ENCODE results near the gene PHF20. TPM values are rescaled to one million over a fixed set of nuclear protein-coding genes. Genes with fewer than 3 reads are reported as not detected.
"Not testable (repeated sequence)": the region's sequence is repeated elsewhere in the genome, so short reads cannot be mapped to it uniquely, and the experiment has no call there.

The PHF20 gene
- 35.2 and 44.3 TPM in 2 replicates for polyA plus RNA-seq (2014; cell fraction: cytosol; rRNA removed)
- 37.9 and 84.0 TPM in 2 replicates for polyA plus RNA-seq (2014; cell fraction: nucleus; rRNA removed)

GRCh38 chr20:35771689-35772562 lies at the start of gene PHF20:
Gene PHF20 (plus strand): TSS chr20:35772015. CDS start chr20:35801523, 29,508 bp downstream.
- peak; percentile 96 for DNase-seq (ENCODE audit: low spot score)

DNA sequence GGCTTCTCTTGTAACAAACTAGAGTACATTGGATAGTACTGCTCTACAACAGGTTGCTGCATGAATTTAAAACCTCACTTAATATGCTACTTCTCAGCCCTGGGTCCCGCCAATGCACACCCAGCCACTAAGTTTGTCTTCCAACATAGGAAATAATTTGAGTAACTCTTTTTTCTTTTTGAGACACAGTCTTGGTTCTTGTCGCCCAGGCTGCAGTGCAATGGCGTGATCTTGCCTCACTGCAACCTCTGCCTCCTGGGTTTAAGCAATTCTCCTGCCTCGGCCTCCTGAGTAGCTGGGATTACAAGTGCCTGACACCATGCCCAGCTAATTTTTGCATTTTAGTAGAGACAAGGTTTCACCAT lies 48.6 kb upstream of the PHF20 start:
- not testable (repeated sequence) for DNase-seq (ENCODE audit: low spot score)

GRCh38 chr20:35723652-35724320 lies 48.0 kb upstream of the PHF20 start:
- not testable (repeated sequence) for DNase-seq (ENCODE audit: low spot score)

GRCh38 chr20:35724321-35725230 lies 47.2 kb upstream of the PHF20 start:
- DNase-seq (ENCODE audit: low spot score), result no peak

- no peak for DNase-seq (ENCODE audit: low spot score)
Observed at GRCh38 chr20:35726842-35727711, 44.7 kb upstream of the PHF20 start.

GRCh38 chr20:35729283-35729807 lies 42.5 kb upstream of the PHF20 start:
- DNase-seq (ENCODE audit: low spot score), result no peak

- no peak for DNase-seq (ENCODE audit: low spot score)
Observed at GRCh38 chr20:35729836-35730582, 41.8 kb upstream of the PHF20 start.

DNA sequence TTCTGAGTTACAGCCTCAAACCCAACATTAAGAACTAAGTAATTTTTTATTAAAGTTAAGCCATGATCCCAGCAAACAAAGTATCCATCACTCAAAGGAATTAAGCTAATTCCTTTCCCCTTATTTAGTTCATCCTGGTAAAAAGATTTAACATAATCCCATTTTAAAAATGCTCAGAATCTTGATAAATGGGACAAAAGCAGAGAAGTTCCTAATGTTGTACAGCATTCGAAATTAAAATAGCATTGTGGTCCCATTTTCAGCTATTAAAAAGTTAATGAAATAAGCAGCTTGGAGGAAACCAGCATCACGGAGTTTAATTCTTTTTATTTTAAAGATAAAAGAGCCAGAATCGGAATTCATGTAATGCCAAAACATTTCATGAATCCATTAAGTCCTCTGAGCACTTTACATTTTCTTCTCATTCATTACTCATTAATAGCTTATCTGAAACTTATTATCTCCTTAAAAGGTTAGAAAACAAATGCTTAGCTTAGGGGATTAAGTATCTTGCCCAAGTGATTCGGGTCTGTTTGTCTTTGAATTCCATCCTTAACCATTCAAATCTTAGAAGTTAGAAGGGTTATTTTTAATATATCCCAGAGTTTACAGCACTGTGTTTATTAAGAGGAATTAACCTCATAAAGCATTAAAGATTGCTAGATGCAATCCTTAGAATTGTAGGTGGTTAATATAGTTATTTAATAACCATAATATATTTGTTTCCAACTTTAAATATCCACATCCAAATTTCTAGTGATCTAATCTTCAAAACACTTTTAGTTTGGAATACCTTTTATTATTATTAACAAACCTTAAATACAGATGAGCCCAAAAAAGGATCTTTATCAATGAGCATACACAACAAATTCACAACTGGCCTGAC lies 41.0 kb upstream of the PHF20 start:
- no peak for DNase-seq (ENCODE audit: low spot score)

DNA sequence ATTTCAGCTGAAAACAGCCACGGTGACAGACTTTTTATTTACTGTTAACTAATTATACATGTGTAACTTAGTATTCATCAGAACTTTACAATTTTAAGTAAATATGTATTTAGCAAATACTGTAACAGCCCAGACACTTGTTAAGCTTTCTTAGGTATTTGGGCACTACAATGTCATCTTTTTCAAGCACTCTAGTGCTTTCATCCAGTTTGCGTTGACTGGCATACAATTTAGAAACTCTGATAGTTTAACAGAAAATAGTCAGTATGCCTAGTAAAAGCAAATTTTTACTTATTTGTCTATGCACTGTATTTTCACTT lies 40.4 kb upstream of the PHF20 start:
- no peak for DNase-seq (ENCODE audit: low spot score)

DNA sequence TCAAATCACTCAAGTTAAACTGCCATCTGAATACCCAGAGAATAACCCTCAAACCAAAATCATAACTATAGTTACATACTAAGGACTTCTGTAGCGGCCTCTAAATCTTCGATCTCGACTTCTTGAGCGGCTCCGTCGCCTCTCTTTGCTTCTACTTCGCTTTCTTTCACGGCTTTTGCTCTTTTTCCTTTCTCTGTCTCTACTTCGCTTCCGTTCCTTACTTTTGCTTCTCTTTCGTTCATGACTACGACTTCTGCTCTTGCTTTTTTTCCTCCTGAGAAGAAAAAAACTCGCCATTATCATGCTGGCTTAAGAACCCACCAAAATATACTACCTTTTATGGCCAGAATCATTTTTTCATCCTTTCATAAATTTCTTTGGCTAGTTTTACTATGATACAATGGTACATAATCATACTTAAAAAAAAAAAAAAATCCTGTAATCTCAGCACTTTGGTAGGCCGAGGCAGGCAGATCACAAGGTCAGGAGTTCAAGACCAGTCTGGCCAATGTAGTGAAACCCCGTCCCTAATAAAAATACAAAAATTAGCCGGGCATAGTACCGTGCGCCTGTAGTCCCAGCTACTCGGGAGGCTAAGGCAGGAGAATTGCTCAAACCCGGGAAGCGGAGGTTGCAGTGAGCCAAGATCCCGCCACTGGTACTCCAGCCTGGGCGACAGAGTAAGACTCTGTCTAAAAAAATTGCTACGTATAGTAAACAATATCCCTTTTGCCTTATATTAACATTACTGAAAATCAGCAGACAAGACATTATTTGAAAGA lies 39.8 kb upstream of the PHF20 start:
- no peak for DNase-seq (ENCODE audit: low spot score)

GRCh38 chr20:35732644-35732982 lies 39.2 kb upstream of the PHF20 start:
- no peak for DNase-seq (ENCODE audit: low spot score)

- no peak for DNase-seq (ENCODE audit: low spot score)
Observed at GRCh38 chr20:35734374-35734773, 37.4 kb upstream of the PHF20 start.

DNA sequence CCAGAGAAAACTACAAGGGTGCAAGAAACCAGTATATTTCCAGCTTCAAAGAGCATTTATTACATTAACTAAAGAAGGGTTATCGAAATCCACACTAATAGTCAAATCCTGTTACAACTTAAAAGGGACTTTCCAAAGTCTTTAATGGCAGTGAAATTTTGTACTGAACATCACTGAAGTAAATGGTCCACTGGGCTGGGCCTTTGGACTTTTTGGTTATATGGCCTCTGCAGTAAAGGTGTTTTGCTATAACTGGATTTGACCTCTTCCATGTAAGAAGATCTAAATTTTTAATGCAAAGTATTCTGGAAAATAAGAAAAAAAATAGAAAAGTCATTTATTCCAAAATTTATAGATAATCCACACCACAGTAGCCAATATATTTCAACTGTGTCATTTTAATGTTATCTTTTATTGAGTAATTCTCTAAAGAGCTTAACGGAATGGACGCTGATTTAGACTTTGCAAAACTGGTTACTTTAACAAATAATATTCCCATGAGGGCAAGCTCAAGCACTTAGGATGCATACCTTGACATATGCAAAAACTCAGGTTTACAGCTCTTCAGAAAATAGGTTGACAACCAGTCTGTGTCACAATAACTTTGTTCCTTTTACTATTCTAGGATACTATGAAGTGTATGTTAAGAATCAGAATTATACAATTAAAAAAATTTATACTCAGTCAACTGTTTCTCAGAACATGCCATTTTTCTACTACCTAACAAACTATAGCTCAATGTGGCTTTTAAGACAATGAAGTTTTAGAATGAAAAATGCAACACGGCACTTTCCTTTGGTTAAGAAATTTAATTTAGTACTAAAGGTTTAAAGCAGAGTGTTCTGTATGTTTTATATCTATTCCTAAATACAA lies 36.8 kb upstream of the PHF20 start:
- DNase-seq (ENCODE audit: low spot score), result no peak

- DNase-seq (ENCODE audit: low spot score), result no peak
Observed at GRCh38 chr20:35735826-35736470, 35.9 kb upstream of the PHF20 start.

DNA sequence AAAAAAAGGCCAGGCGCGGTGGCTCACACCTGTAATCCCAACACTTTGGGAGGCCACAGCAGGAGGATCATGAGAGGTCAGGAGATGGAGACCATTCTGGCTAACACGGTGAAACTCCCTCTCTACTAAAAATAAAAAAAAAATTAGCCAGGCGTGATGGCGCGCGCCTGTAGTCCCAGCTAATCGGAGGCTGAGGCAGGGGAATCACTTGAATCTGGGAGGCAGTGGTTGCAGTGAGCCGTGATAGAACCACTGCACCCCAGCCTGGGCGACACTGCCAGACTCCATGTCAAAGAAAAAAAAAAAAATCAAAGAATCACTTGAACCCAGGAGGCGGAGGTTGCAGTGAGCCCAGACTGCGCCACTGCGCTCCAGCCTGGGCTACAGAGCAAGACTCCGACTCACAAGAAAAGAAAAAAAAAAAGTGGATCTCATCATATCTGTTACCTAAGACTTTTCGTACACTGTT lies 33.9 kb upstream of the PHF20 start:
- DNase-seq (ENCODE audit: low spot score), result no peak

DNA sequence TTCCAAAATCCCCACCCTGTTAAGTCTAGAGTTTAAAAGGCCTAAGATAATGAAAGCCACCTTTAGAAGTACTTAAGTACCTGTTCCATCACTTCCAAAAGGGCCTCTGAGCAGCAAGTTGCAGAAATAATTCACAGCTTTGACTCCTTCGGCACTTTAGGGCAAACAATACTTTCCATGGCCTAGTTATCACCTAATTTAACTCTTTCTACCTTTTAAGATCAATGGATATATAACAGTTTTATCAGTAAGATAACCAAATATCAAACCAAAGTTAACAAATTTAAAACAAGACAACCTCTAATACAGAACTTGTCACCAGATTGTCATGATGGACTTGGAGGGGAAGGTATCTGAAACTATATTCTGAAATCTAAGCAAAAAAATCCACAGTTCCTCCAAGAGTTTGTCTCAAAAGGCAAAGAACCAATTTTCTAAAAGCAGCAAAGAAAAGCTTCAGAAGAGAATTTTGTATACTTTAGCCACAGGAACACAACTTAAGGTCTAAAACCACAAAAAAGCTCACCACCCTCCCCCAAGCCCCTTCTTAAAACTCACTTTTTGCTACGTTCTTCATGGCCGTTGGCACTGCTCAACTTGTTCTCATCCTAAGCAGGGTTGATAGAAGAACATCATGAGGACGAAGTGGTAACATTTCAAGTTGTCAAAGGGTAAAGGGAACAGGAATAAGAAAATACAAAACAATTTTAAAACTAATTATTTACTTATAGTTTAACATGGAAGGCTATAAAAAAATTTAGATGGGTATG lies 33.2 kb upstream of the PHF20 start:
- no peak for DNase-seq (ENCODE audit: low spot score)

All from SK-N-DZ (cell line).